ENCODE data around the gene TAS2R60. TPM values are rescaled to one million over a fixed set of nuclear protein-coding genes. Genes with fewer than 3 reads are reported as not detected.

TAS2R60 gene
- total and polyA plus RNA-seq, 2 of the 4 experiments (the other 2 are of a cell fraction): not detected

DNA sequence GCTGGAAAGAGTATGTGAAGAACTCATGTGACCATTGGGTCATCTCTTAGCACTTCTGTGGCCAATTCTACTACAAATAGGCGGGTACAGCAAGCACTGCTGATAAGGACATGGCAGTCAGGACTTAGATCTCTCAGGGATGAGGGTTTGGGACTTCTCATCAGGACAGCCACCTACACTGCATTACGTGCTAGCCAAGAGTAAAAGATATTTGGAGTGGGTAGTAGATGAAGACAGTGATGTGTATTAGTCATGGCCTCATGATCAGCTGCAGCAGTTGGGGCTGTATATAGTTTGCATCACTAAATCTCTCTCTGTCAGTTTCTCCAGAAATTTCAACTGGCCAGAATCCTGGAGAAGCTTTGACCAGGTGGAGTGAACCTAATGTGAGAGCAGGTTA, 9.2 kb downstream of the TAS2R60 start:
- POLR2A ChIA-PET (ENCODE audit: unreplicated experiment): no interaction called here
- no peak overlapping the region for H3K27ac ChIP-seq (ENCODE audit: insufficient read depth, low read length)
- no peak overlapping the region for H2BK120ac ChIP-seq (ENCODE audit: low read depth, low read length)
- no TSS peak for BruUV-seq (replicated peaks)
- no peak overlapping the region for H3K23ac ChIP-seq (ENCODE audit: low read depth, low read length)
- H3K56ac ChIP-seq (ENCODE audit: extremely low read depth, insufficient read depth, low read length): no peak overlapping the region
- H3K14ac ChIP-seq (replicated peaks; ENCODE audit: low read depth, low read length): no peak overlapping the region
- H3K18ac ChIP-seq (ENCODE audit: low read depth, low read length): peak overlapping the region; percentile 46; the same call in 1 of the 2 replicates
- H2BK20ac ChIP-seq (ENCODE audit: low read depth, low read length): no peak overlapping the region
- no peak overlapping the region for H4K5ac ChIP-seq (ENCODE audit: low read depth, low read length)
- H3K9ac ChIP-seq (ENCODE audit: low read depth, low read length): no peak overlapping the region
- H3K9me3 ChIP-seq (ENCODE audit: control insufficient read depth, insufficient read depth, low read length): no peaks in the 10 kb centered on the region
- dilution Hi-C loops (cut with HindIII; ENCODE audit: low sequenced_read_pairs, unreplicated experiment) (no loop called here), in situ Hi-C loops (cut with MboI; ENCODE audit: low sequenced_read_pairs) (no loop called here), intact Hi-C loops (cut with micrococcal nuclease) (loop anchor here (2.0 kb wide), 1 partner anchor 16 kb away; no protein-coding TSS in a partner anchor)
- H3K79me1 ChIP-seq (ENCODE audit: low read depth in 1 of 2, low read length in 2 of 2): no peaks in the 10 kb centered on the region
- no peaks in the 10 kb centered on the region for H3K36me3 ChIP-seq (ENCODE audit: control insufficient read depth, insufficient read depth, low read length)
- no peak overlapping the region for H4K8ac ChIP-seq (ENCODE audit: low read depth in 2 of 2, low read length in 2 of 2)
- ATAC-seq (ENCODE audit: low read depth) (no peak), DNase-seq (peak; percentile 51)
- H2AFZ ChIP-seq (replicated peaks; ENCODE audit: low read length, poor library complexity): no peak overlapping the region
- H3K4me2 ChIP-seq (ENCODE audit: low read depth, low read length): no peak overlapping the region; the same call in 1 of the 2 replicates
- no peak overlapping the region for H2AK5ac ChIP-seq (ENCODE audit: low read depth, low read length)
- H2BK15ac ChIP-seq (ENCODE audit: low read depth, low read length): 0 out of 3 replicates have a peak overlapping the region, but pooled peaks have one; percentile 40
- WGBS, 2 experiments (ENCODE audit: extremely low coverage in 2 of 2, insufficient read length in 1 of 2): no CpG with 5 or more reads among the region's 2 CpGs
- no peak overlapping the region for H2BK5ac ChIP-seq (ENCODE audit: low read depth, low read length, poor library complexity, severe bottlenecking)
- H3K9me1 ChIP-seq (ENCODE audit: insufficient read depth, low read length): peaks cover 4% of the 10 kb centered on the region
- TF ChIP-seq, protein P1, sequence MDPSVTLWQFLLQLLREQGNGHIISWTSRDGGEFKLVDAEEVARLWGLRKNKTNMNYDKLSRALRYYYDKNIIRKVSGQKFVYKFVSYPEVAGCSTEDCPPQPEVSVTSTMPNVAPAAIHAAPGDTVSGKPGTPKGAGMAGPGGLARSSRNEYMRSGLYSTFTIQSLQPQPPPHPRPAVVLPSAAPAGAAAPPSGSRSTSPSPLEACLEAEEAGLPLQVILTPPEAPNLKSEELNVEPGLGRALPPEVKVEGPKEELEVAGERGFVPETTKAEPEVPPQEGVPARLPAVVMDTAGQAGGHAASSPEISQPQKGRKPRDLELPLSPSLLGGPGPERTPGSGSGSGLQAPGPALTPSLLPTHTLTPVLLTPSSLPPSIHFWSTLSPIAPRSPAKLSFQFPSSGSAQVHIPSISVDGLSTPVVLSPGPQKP (IDR thresholded peaks at IDR 0.05; ENCODE audit: borderline replicate concordance, low read depth, low read length): no peak
- TF ChIP-seq SMC3 (IDR thresholded peaks at IDR 0.05; ENCODE audit: low read depth, low read length) (no peak), FOS (IDR thresholded peaks at IDR 0.05; ENCODE audit: low read depth, low read length) (no peak), USF2 (IDR thresholded peaks at IDR 0.05; ENCODE audit: low read depth, low read length) (no peak), RFX5 (IDR thresholded peaks at IDR 0.05; ENCODE audit: low read depth, low read length) (no peak), NFE2L2 (IDR thresholded peaks at IDR 0.05; ENCODE audit: low read depth, low read length) (no peak), BHLHE40 (IDR thresholded peaks at IDR 0.05; ENCODE audit: low read depth, low read length) (no peak), CEBPB (IDR thresholded peaks at IDR 0.05; ENCODE audit: low read depth, low read length) (no peak), MAZ (IDR thresholded peaks at IDR 0.05; ENCODE audit: borderline replicate concordance, low read depth, low read length) (no peak), MXI1 (IDR thresholded peaks at IDR 0.05; ENCODE audit: borderline replicate concordance, low read depth, low read length) (no peak), POLR2A (IDR thresholded peaks at IDR 0.05; ENCODE audit: low read depth, low read length) (no peak), CTCF (conservative IDR thresholded peaks at IDR 0.05; ENCODE audit: low read depth, low read length) (no peak), RAD21 (IDR thresholded peaks at IDR 0.05; ENCODE audit: low read length) (no peak), MAFK (IDR thresholded peaks at IDR 0.05; ENCODE audit: low read depth, low read length) (no peak)
- H2AK9ac ChIP-seq (replicated peaks; ENCODE audit: low read depth, low read length, poor library complexity): no peak overlapping the region
- H4K20me1 ChIP-seq (ENCODE audit: insufficient read depth, low read length): no peaks in the 10 kb centered on the region; the same call in 1 of the 2 replicates
- peaks cover 2% of the 10 kb centered on the region; the same call in 1 of the 2 replicates for H3K27me3 ChIP-seq (ENCODE audit: control insufficient read depth, insufficient read depth, low read length)
- peaks cover 7% of the 10 kb centered on the region for H3K4me1 ChIP-seq (ENCODE audit: control insufficient read depth, insufficient read depth, low read length)
- no peak overlapping the region for H4K91ac ChIP-seq (ENCODE audit: insufficient read depth, low read depth, low read length)
- no peak overlapping the region for H3K4me3 ChIP-seq (ENCODE audit: insufficient read depth, low read depth, low read length)
- CTCF ChIA-PET: no interaction called here
- no peak overlapping the region for H3K4ac ChIP-seq (ENCODE audit: low read depth, low read length)

Data from IMR-90 (cell line).